Liver (tissue), 2 donors: ENCODE results near the gene UGT1A8.

Experiments
- FOXA1 ChIP-seq: IDR thresholded peaks from 2 replicates; pipeline ENCODE4 v1.6.1; 2016; ENCODE audit warnings: antibody characterized with exemption
- TF ChIP-seq, protein P1 (sequence below): IDR thresholded peaks from 2 replicates; pipeline ENCODE4 v1.6.1; 2016; ENCODE audit warnings: antibody characterized with exemption
- TF ChIP-seq, protein P2 (sequence below): fragments of 150-350 bp; IDR thresholded peaks from 2 replicates; pipeline ENCODE4 v1.5.1; 2017; ENCODE audit warnings: improper control_type of control experiment, low read depth, low read length; ENCODE audit not compliant: missing input control
- donor health status: healthy.

DNA sequence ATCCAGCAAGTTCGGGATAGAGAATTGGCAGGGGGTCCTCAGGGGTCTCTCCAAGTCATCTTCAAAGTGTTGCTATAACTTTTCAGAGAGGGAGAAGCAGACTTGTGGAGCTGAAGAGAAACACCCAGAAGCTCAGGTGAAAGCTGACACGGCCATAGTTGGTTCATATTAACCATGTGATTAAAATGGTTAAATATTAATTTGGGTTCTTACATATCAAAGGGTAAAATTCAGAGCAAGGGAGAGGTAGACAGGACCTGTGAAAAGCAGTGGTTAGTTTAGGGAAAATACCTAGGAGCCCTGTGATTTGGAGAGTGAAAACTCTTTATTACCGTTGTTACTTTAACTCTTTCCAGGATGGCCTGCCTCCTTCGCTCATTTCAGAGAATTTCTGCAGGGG lies 75.2 kb downstream of the UGT1A8 start, which contains the start of gene UGT1A6:
- TF ChIP-seq, protein P1, sequence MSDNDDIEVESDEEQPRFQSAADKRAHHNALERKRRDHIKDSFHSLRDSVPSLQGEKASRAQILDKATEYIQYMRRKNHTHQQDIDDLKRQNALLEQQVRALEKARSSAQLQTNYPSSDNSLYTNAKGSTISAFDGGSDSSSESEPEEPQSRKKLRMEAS, result no peak
- no peak for TF ChIP-seq FOXA1
- TF ChIP-seq, protein P2, sequence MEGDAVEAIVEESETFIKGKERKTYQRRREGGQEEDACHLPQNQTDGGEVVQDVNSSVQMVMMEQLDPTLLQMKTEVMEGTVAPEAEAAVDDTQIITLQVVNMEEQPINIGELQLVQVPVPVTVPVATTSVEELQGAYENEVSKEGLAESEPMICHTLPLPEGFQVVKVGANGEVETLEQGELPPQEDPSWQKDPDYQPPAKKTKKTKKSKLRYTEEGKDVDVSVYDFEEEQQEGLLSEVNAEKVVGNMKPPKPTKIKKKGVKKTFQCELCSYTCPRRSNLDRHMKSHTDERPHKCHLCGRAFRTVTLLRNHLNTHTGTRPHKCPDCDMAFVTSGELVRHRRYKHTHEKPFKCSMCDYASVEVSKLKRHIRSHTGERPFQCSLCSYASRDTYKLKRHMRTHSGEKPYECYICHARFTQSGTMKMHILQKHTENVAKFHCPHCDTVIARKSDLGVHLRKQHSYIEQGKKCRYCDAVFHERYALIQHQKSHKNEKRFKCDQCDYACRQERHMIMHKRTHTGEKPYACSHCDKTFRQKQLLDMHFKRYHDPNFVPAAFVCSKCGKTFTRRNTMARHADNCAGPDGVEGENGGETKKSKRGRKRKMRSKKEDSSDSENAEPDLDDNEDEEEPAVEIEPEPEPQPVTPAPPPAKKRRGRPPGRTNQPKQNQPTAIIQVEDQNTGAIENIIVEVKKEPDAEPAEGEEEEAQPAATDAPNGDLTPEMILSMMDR, result no peak
